GM15510 (cell line): Measurements from ENCODE around the gene FAM184A.

Experiments used
- POLR2A ChIP-seq: IDR thresholded peaks from 3 replicates; pipeline ENCODE4 v1.6.1; 2011; ENCODE audit warnings: borderline replicate concordance; ENCODE audit not compliant: insufficient read length; ENCODE audit errors: extremely low read depth

Gene FAM184A, protein sequence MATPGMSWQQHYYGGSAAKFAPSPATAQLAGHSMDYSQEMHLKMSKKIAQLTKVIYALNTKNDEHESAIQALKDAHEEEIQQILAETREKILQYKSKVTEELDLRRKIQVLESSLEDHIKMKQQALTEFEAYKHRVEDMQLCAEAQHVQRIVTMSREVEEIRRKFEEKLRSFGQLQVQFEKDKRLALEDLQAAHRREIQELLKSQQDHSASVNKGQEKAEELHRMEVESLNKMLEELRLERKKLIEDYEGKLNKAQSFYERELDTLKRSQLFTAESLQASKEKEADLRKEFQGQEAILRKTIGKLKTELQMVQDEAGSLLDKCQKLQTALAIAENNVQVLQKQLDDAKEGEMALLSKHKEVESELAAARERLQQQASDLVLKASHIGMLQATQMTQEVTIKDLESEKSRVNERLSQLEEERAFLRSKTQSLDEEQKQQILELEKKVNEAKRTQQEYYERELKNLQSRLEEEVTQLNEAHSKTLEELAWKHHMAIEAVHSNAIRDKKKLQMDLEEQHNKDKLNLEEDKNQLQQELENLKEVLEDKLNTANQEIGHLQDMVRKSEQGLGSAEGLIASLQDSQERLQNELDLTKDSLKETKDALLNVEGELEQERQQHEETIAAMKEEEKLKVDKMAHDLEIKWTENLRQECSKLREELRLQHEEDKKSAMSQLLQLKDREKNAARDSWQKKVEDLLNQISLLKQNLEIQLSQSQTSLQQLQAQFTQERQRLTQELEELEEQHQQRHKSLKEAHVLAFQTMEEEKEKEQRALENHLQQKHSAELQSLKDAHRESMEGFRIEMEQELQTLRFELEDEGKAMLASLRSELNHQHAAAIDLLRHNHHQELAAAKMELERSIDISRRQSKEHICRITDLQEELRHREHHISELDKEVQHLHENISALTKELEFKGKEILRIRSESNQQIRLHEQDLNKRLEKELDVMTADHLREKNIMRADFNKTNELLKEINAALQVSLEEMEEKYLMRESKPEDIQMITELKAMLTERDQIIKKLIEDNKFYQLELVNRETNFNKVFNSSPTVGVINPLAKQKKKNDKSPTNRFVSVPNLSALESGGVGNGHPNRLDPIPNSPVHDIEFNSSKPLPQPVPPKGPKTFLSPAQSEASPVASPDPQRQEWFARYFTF

GRCh38 chr6:119078376-119079282 lies at the start of gene FAM184A:
TSS of gene FAM184A (minus strand) at chr6:119078664. CDS start at chr6:119078299, 365 bp downstream.
- TF ChIP-seq POLR2A, result no peak

DNA sequence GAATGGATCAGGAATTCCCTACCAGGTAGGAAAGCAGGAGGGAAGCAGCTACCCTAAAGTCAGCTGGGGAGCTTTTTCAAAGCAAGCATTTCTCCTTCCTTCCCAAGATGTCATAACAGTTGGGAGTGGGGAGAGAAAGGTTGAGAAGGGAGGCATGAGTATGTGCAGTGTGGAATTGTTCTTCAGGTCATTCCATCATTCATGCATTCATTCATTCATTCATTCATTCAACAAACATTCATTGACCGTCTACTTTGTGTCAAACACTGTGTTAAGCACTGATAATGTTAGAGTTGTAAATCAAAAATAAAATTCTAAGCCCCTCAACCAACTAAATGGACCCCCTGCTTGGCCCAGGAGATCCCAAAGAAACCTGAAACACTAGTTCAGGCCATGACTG lies 49.2 kb upstream of the FAM184A start:
- no peak for TF ChIP-seq POLR2A

DNA sequence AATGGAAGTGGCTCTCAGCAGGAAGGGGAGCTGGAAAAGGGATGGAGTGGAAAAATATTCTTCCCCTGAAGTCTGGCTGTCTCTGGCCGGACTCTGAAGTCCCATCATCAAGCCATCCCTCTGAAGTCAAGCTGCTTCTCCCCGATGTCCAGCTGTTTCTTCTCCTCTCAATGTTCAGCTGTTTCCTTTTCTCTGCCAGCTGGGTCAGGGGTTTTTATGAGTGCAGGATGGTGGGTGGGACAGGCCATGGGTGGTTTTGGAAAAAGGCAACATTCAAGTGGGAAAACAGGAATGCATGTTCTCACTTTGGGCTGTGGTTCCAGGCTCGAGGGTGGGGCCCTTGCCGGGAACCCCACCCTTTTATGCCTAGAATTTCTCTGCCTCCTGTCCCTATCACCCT lies 48.4 kb upstream of the FAM184A start:
- TF ChIP-seq POLR2A, result no peak

DNA sequence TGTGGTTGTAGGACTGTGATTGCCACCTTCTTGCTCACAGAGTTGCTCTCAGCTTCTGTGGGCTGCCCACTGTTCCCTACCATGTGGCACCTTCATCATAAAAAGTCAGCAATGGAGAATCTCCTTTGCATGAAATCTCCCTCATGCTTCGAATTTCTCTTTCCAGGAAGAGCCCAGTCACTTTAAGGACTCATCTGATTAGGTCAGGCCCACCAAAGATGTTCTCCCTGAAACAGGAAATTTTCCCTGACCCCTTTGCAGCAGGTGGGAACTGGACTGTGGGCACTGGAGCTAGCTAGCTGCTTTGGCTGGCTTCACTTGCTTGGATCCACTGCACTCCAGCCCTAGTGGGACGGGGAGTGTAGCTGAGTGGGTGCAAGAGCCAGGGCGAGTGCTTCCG lies 47.7 kb upstream of the FAM184A start:
- TF ChIP-seq POLR2A, result no peak

GRCh38 chr6:119125576-119125975 lies 47.1 kb upstream of the FAM184A start:
- TF ChIP-seq POLR2A, result no peak

GRCh38 chr6:119124079-119124824 lies 45.8 kb upstream of the FAM184A start:
- TF ChIP-seq POLR2A, result no peak

GRCh38 chr6:119122336-119122735 lies 43.9 kb upstream of the FAM184A start:
- no peak for TF ChIP-seq POLR2A

DNA sequence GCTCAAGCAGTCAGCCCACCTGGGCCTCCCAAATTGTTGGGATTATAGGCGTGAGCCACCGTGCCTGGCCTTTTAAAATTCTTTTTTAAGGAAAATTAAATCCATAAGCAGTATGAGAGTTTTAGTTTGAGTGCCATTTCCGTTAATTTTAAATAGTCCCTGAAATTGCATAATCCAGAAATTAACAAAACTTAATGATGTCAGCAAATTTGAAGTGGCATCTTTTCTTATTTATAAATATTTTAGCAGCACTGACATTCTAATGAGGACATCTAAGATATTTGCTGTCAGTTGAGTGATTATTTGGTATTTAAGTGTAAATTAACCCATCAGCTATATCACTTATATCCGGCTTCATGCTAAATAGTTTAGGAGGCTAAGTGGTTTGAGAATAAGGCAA lies 42.9 kb upstream of the FAM184A start:
- TF ChIP-seq POLR2A, result no peak

DNA sequence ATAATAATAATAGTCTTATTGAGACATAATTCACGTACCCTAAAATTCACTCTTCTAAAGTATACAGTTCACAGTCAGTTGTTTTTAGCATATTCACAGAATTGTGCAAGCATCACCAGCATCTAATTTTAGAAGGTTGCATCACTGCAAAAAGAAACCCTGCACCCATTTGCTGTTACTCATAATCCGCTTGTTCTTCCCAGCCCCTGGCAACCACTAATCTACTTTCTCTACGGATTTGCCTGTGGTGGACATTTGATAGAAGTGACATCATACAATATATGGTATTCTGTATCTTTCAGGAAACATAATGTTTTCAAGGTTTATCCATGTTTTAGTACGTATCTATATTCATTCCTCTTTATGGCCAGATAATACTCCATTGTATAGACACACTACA lies 41.5 kb upstream of the FAM184A start:
- no peak for TF ChIP-seq POLR2A

DNA sequence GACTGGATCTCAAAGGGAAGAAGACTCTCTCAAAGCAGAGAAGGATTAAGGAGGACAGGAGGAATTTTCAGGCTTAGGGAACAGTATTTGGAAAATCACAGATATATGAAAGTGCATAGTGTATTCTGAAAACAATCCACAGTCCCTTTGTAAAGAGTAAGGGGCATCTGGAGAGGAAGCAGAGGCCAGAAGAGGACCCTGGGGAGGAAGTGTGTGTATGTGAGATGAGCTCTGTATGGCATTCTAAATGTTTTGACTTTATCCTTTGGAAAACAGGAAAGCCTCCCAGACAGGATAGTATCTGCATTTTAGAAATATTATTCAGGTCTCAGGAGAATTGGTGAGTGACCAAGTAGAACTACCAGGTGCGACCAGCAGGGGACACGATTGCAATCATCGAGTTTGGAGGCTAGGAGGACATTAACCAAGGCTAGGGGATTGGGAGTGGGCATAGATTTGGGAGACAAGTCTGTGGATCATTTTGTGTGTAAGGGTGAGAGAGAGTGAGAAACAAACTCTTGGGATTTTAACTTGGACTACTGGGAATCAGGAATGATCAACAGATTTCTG lies 38.3 kb upstream of the FAM184A start:
- no peak for TF ChIP-seq POLR2A

DNA sequence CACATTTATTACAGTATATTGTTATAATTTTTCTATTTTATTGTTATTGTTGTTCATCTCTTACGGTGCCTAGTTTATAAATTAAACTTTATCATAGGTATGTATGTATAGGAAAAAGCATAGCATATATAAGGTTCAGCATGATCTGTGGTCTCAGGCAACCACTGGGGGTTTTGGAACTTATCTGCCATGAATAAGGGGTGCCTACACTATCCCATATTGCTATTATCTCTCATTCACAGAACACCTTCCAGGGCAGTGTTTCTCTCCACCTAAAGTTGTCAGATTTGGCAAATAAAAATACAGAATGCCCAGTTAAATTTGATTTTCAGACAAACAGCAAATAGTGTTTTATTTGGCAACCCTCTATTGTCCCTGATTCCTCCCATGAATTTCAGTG lies 35.5 kb upstream of the FAM184A start:
- TF ChIP-seq POLR2A, result no peak

- no peak for TF ChIP-seq POLR2A
Measured at GRCh38 chr6:119112812-119113530, 34.5 kb upstream of the FAM184A start.

- TF ChIP-seq POLR2A, result no peak
Measured at GRCh38 chr6:119110601-119111548, 32.4 kb upstream of the FAM184A start.
